HCT116 (cell line): ENCODE measurements around the gene ARL13B. TPM values are rescaled to one million over a fixed set of nuclear protein-coding genes. Genes with fewer than 3 reads are reported as not detected.

Experiments
- ATAC-seq: fragments of 200-7000 bp; cut with Tn5 transposase; 2 replicates; pipeline ENCODE4 v1.9.1; 2020; ENCODE audit warnings: mild to moderate bottlenecking, moderate library complexity
- BruUV-seq: library from RNA; stranded (reverse); fragments of 400-500 nt; replicated peaks from 2 replicates; lab custom pipeline; 2021; lab: Mats Ljungman, UMichigan
- CTCF ChIA-PET: fragments of 300-600 bp; sonication (Branson Sonifier 250); formaldehyde crosslinking; loops from one replicate; lab custom pipeline; 2021; ENCODE audit warnings: antibody characterized with exemption; lab: Charles Lee
- POLR2A ChIA-PET: fragments of 300-600, 350-600 bp; sonication (Branson Sonifier 250); formaldehyde crosslinking; loops from one replicate; lab custom pipeline; 2021; ENCODE audit warnings: antibody characterized with exemption; lab: Charles Lee
- RAD21 ChIA-PET, 2 experiments: fragments of 300-600 bp; sonication (Branson Sonifier 250); formaldehyde crosslinking; loops; one replicate each; lab custom pipeline; 2023; ENCODE audit warnings: low total read pairs in 2 of 2; ENCODE audit not compliant: uncharacterized antibody in 2 of 2, unreplicated experiment in 2 of 2, low non-redundant PET in 1 of 2; lab: Charles Lee
- DNase-seq: peaks from one replicate; pipeline ENCODE4 v3.0.0-alpha.2; 2010; ENCODE audit warnings: low read depth, low spot score
- H2AFZ ChIP-seq: fragments of 200-600 bp; shearing (Covaris generic), sonication (generic); 2 replicates; pipeline ENCODE4 v1.6.1; 2017; ENCODE audit warnings: low read depth, mixed run types, mixed read lengths, antibody characterized with exemption, low read length; ENCODE audit not compliant: poor library complexity, severe bottlenecking
- H3K27ac ChIP-seq: 2 replicates; pipeline ENCODE4 v1.5.1; 2012; ENCODE audit warnings: low read depth, low read length
- H3K27me3 ChIP-seq: fragments of 200-600 bp; sonication (generic); 2 replicates; pipeline ENCODE4 v1.6.1; 2016; ENCODE audit warnings: mixed run types, low read length, mixed read lengths; ENCODE audit not compliant: insufficient read depth
- H3K36me3 ChIP-seq, 2 experiments: fragments of 200-500 bp in 1 of 2; fragments of 200-600 bp in 1 of 2; sonication (Bioruptor generic) in 1 of 2; sonication (generic) in 1 of 2; 2 replicates each; pipeline versions ENCODE4 v1.5.1 to v1.6.1; 2014 to 2016; ENCODE audit warnings: low read length in 2 of 2, inconsistent platforms in 1 of 2, mixed read lengths in 1 of 2, mixed run types in 1 of 2; ENCODE audit not compliant: insufficient read depth in 2 of 2, control insufficient read depth in 1 of 2
- H3K4me1 ChIP-seq, 2 experiments: fragments of 200-600 bp in 1 of 2; sonication (generic) in 1 of 2; 2 replicates each; pipeline versions ENCODE4 v1.5.1 to v1.6.1; 2012 to 2017; ENCODE audit warnings: low read length in 2 of 2, inconsistent platforms in 1 of 2, mild to moderate bottlenecking in 1 of 2, mixed read lengths in 1 of 2, mixed run types in 1 of 2, moderate library complexity in 1 of 2; ENCODE audit not compliant: insufficient read depth in 2 of 2, control insufficient read depth in 1 of 2
- H3K4me2 ChIP-seq: fragments of 200-600 bp; sonication (generic); 2 replicates; pipeline ENCODE4 v1.6.1; 2017; ENCODE audit warnings: mixed run types, low read length, mixed read lengths
- H3K4me3 ChIP-seq, 2 experiments: fragments of 200-600 bp in 1 of 2; sonication (generic) in 1 of 2; replicated peaks in 1 of 2; 2 replicates each; pipeline ENCODE4 v1.5.1; 2011 to 2016; ENCODE audit warnings: low read length in 2 of 2, control low read depth in 1 of 2, low read depth in 1 of 2, mild to moderate bottlenecking in 1 of 2, mixed read lengths in 1 of 2, mixed run types in 1 of 2
- H3K79me2 ChIP-seq: fragments of 200-600 bp; sonication (generic); 2 replicates; pipeline ENCODE4 v1.6.1; 2017; ENCODE audit warnings: mild to moderate bottlenecking, mixed run types, low read length, moderate library complexity, mixed read lengths; ENCODE audit not compliant: insufficient read depth
- H3K9ac ChIP-seq: fragments of 200-600 bp; sonication (generic); 2 replicates; pipeline ENCODE4 v1.6.1; 2016; ENCODE audit warnings: low read length, mixed read lengths
- H3K9me2 ChIP-seq: fragments of 200-600 bp; sonication (generic), shearing (Covaris generic); 2 replicates; pipeline ENCODE4 v1.6.1; 2017; ENCODE audit warnings: mixed run types, mild to moderate bottlenecking, moderate library complexity; ENCODE audit not compliant: insufficient read depth
- H3K9me3 ChIP-seq, 2 experiments: fragments of 200-500 bp in 1 of 2; fragments of 200-600 bp in 1 of 2; sonication (Bioruptor generic) in 1 of 2; sonication (generic) in 1 of 2; 2 replicates each; pipeline ENCODE4 v1.6.1; 2014 to 2017; ENCODE audit warnings: low read length in 2 of 2, mixed read lengths in 2 of 2, inconsistent platforms in 1 of 2, low read depth in 1 of 2, mild to moderate bottlenecking in 1 of 2, mixed run types in 1 of 2, moderate library complexity in 1 of 2; ENCODE audit not compliant: control insufficient read depth in 1 of 2, insufficient read depth in 1 of 2
- H4K20me1 ChIP-seq: fragments of 200-600 bp; sonication (generic), shearing (Covaris generic); 2 replicates; pipeline ENCODE4 v1.6.1; 2017; ENCODE audit warnings: mixed run types, mild to moderate bottlenecking, moderate library complexity; ENCODE audit not compliant: insufficient read depth
- EGR1 ChIP-seq: IDR thresholded peaks from 2 replicates; pipeline ENCODE4 v1.6.1; 2012; ENCODE audit warnings: low read depth
- RAD21 ChIP-seq: IDR thresholded peaks from 2 replicates; pipeline ENCODE4 v1.6.1; 2012; ENCODE audit warnings: low read depth, mild to moderate bottlenecking
- REST ChIP-seq: IDR thresholded peaks from 2 replicates; pipeline ENCODE4 v1.6.1; 2012; ENCODE audit warnings: low read depth
- SIN3A ChIP-seq: IDR thresholded peaks from 2 replicates; pipeline ENCODE4 v1.6.1; 2012; ENCODE audit warnings: low read depth
- SP1 ChIP-seq: IDR thresholded peaks from 2 replicates; pipeline ENCODE4 v1.6.1; 2012; ENCODE audit warnings: low read depth
- TCF7L2 ChIP-seq: IDR thresholded peaks from 2 replicates; pipeline ENCODE4 v1.7.0; 2011; ENCODE audit warnings: borderline replicate concordance, inconsistent platforms; ENCODE audit not compliant: insufficient read depth, insufficient read length; ENCODE audit errors: extremely low read depth
- ZFX ChIP-seq: fragments of 450-650 bp; IDR thresholded peaks from 2 replicates; pipeline ENCODE4 v1.6.1; 2017
- ZNF274 ChIP-seq: fragments of 200-500 bp; sonication (Bioruptor generic); IDR thresholded peaks from 2 replicates; pipeline ENCODE4 v1.6.1; 2014; ENCODE audit warnings: mild to moderate bottlenecking, low read depth, low read length, inconsistent platforms
- intact Hi-C: fragments of 100-400 bp; cut with micrococcal nuclease; formaldehyde crosslinking; loops from 2 replicates; pipeline ENCODE4 v1.10.0; 2022
- total RNA-seq: library from RNA; stranded (reverse); gene quantifications from one replicate; pipeline ENCODE4 v1.2.1, GENCODE V29; 2021; ENCODE audit not compliant: unreplicated experiment

ARL13B gene
- total RNA-seq, 1 experiment from 2014 or later = 8.2 TPM

DNA sequence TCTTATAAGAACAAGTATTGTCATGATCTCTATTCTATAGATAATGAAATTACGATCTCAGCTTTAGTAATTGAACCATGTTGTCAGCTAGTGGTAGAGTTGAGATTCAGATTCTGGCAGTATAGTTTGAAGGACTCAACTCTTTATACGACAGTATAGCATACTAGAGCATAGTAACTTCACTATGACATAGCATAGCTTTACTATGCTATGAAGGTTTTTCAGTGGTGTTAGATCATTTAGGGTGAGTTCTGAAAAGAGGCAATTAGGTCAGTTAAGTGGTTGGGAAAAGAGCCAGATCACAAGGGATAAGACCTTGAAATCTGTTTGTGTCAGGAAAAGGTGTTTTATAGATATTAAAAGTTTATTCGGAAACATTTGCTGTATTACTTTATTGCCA lies 40.3 kb downstream of the ARL13B start:
- H3K4me2 ChIP-seq = no peak overlapping the region
- H4K20me1 ChIP-seq = no peaks in the 10 kb centered on the region
- H3K27ac ChIP-seq = no peak overlapping the region
- no peak overlapping the region for H2AFZ ChIP-seq
- intact Hi-C loops = no loop called here
- no peaks in the 10 kb centered on the region for H3K36me3 ChIP-seq
- no peaks in the 10 kb centered on the region for H3K9me3 ChIP-seq
- ATAC-seq (no peak), DNase-seq (no peak)
- no peaks in the 10 kb centered on the region for H3K9me2 ChIP-seq
- H3K9ac ChIP-seq = no peak overlapping the region
- ChIA-PET CTCF (interaction anchor here (1.0 kb wide), 1 partner anchor 81 kb away, joined by 3 read pairs; no protein-coding TSS in a partner anchor), RAD21 (no interaction called here), POLR2A (no interaction called here)
- no peaks in the 10 kb centered on the region for H3K4me1 ChIP-seq
- no peaks in the 10 kb centered on the region for H3K27me3 ChIP-seq
- BruUV-seq = no TSS peak
- no peaks in the 10 kb centered on the region for H3K79me2 ChIP-seq
- H3K4me3 ChIP-seq = no peak overlapping the region
- TF ChIP-seq TCF7L2 = no peak

DNA sequence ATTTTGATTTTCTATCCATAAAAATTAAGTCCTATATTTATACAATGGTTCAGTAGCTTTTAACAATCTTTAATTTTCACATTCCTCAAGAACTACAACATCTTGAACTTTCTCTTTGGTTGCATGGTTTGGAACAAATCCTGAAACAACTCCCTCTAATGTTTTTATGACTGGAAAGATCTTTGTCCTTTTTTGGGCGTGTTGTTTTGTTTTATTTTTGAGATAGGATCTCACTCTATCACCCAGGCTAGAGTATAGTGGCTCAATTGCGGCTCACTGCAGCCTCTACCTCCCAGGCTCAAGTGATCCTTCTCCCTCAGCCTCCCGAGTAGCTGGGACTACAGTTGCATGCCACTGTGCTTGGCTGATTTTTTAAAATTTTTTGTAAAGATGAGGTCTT lies 44.4 kb downstream of the ARL13B start:
- Histone ChIP-seq H3K9ac (no peak overlapping the region), H3K27ac (no peak overlapping the region), H4K20me1 (no peaks in the 10 kb centered on the region), H3K4me3 (no peak overlapping the region), H3K9me2 (no peaks in the 10 kb centered on the region), H3K9me3 (no peaks in the 10 kb centered on the region)
- no TSS peak for BruUV-seq
- DNase-seq = no peak
- POLR2A ChIA-PET = no interaction called here
- intact Hi-C loops = no loop called here
- CTCF ChIA-PET = interaction anchor here (0.6 to 1.2 kb wide), 2 partner anchors 13 to 115 kb away, joined by 3 read pairs; no protein-coding TSS in a partner anchor
- no peak for ATAC-seq
- TF ChIP-seq ZFX = no peak
- TF ChIP-seq REST = no peak
- TF ChIP-seq EGR1 = no peak
- TF ChIP-seq RAD21 = no peak
- TF ChIP-seq SIN3A = no peak
- no peak for TF ChIP-seq ZNF274
- no peak for TF ChIP-seq SP1
- TF ChIP-seq, all 23 proteins: peak for 0
- no peak overlapping the region for H2AFZ ChIP-seq
- H3K4me1 ChIP-seq = peaks cover 6% of the 10 kb centered on the region in 2 experiments
- H3K27me3 ChIP-seq = no peaks in the 10 kb centered on the region
- H3K36me3 ChIP-seq = no peaks in the 10 kb centered on the region
- RAD21 ChIA-PET = no interaction called here
- no peaks in the 10 kb centered on the region for H3K79me2 ChIP-seq
- no peak overlapping the region for H3K4me2 ChIP-seq
